Osteocyte (in vitro differentiated cells): ENCODE data around the gene ANKRD13C. TPM values are rescaled to one million over a fixed set of nuclear protein-coding genes. Genes with fewer than 3 reads are reported as not detected.

Experiments used
- DNase-seq: peaks from one replicate; pipeline ENCODE4 v3.0.0; 2021; ENCODE audit warnings: mixed read lengths; ENCODE audit not compliant: unreplicated experiment; ENCODE audit errors: extremely low spot score
- H3K27ac Mint-ChIP-seq: one replicate; pipeline ENCODE4 v1.8.0; 2021; ENCODE audit warnings: mild to moderate bottlenecking, mixed read lengths; ENCODE audit not compliant: unreplicated experiment
- H3K27me3 Mint-ChIP-seq: one replicate; pipeline ENCODE4 v1.8.0; 2021; ENCODE audit warnings: mixed read lengths; ENCODE audit not compliant: unreplicated experiment
- H3K36me3 Mint-ChIP-seq: one replicate; pipeline ENCODE4 v1.8.0; 2021; ENCODE audit warnings: mixed read lengths; ENCODE audit not compliant: unreplicated experiment
- H3K4me1 Mint-ChIP-seq: one replicate; pipeline ENCODE4 v1.8.0; 2021; ENCODE audit warnings: mixed read lengths; ENCODE audit not compliant: unreplicated experiment
- H3K4me3 Mint-ChIP-seq: one replicate; pipeline ENCODE4 v1.8.0; 2021; ENCODE audit warnings: mild to moderate bottlenecking, moderate library complexity, mixed read lengths; ENCODE audit not compliant: unreplicated experiment
- H3K9me3 Mint-ChIP-seq: one replicate; pipeline ENCODE4 v1.8.0; 2021; ENCODE audit warnings: mixed read lengths; ENCODE audit not compliant: unreplicated experiment
- CTCF ChIP-seq: fragments of 200-600 bp; sonication (generic); IDR thresholded peaks from 2 replicates; pipeline ENCODE4 v1.5.0; 2021; ENCODE audit warnings: antibody characterized with exemption, mild to moderate bottlenecking, moderate library complexity
- total RNA-seq: library from RNA; stranded (reverse); gene quantifications from 2 replicates; pipeline ENCODE4 v1.2.1, GENCODE V29; 2021

Gene ANKRD13C
- total RNA-seq, 1 donor from 2014 or later = 27.4 TPM

DNA sequence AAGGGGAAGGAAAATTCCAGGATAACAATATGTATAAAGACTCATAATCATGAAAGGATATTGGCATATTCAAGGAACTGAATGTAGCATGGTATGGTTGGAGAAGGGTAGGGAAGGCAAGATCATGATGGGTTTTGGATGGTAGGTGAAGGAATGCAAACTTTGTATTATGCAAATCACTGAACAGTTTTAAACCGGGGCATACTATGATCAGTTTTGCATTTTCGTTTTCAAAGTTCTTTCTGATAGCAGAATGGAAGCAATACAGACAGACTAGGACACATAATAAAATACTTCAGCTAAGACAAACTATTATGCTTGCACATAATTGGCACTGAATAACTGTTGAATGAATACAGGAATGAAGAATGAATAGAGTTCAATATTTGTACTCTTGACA is 42.1 kb upstream of the ANKRD13C start:
- no peak for DNase-seq
- H3K27ac Mint-ChIP-seq = no peak overlapping the region
- no peaks in the 10 kb centered on the region for H3K9me3 Mint-ChIP-seq
- no peak overlapping the region for H3K4me3 Mint-ChIP-seq
- no peak for TF ChIP-seq CTCF
- peaks cover 25% of the 10 kb centered on the region for H3K27me3 Mint-ChIP-seq
- no peaks in the 10 kb centered on the region for H3K36me3 Mint-ChIP-seq
- no peaks in the 10 kb centered on the region for H3K4me1 Mint-ChIP-seq

GRCh38 chr1:70392626-70393025 is 38.1 kb upstream of the ANKRD13C start:
- no peak for DNase-seq
- peaks cover 22% of the 10 kb centered on the region for H3K27me3 Mint-ChIP-seq
- no peak for TF ChIP-seq CTCF

DNA sequence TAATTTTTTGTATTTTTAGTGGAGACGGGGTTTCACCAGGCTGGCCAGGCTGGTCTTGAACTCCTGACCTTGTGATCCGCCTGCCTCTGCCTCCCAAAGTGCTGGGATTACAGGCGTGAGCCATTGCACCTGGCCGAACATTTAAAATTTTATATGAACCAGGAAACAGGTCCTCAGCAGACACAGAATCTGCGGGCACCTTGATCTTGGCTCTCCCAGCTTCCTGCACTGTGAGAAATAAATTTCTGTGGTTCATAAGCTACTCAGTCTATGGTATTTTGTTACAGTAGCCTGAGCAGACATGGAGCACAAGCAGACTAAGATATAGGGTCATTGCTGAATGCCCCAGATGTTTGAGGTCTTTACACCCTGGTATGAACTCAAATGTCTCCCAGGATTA is 33.0 kb upstream of the ANKRD13C start:
- Mint-ChIP-seq H3K4me1 (no peaks in the 10 kb centered on the region), H3K27ac (no peak overlapping the region), H3K9me3 (no peaks in the 10 kb centered on the region), H3K27me3 (peaks cover 17% of the 10 kb centered on the region), H3K4me3 (no peak overlapping the region), H3K36me3 (no peaks in the 10 kb centered on the region)
- no peak for DNase-seq
- no peak for TF ChIP-seq CTCF

More at GRCh38 chr1:70392626-70393025, 38.1 kb upstream of the ANKRD13C start:
- no peaks in the 10 kb centered on the region for H3K9me3 Mint-ChIP-seq
- H3K4me3 Mint-ChIP-seq = no peak overlapping the region
- no peaks in the 10 kb centered on the region for H3K4me1 Mint-ChIP-seq
- H3K27ac Mint-ChIP-seq = no peak overlapping the region
- H3K36me3 Mint-ChIP-seq = no peaks in the 10 kb centered on the region

- no peak for TF ChIP-seq CTCF
- Mint-ChIP-seq H3K36me3 (no peaks in the 10 kb centered on the region), H3K4me1 (no peaks in the 10 kb centered on the region), H3K4me3 (no peak overlapping the region), H3K27ac (no peak overlapping the region), H3K27me3 (peaks cover 23% of the 10 kb centered on the region), H3K9me3 (no peaks in the 10 kb centered on the region)
- no peak for DNase-seq
Measured at GRCh38 chr1:70386121-70386520, 31.6 kb upstream of the ANKRD13C start.

DNA sequence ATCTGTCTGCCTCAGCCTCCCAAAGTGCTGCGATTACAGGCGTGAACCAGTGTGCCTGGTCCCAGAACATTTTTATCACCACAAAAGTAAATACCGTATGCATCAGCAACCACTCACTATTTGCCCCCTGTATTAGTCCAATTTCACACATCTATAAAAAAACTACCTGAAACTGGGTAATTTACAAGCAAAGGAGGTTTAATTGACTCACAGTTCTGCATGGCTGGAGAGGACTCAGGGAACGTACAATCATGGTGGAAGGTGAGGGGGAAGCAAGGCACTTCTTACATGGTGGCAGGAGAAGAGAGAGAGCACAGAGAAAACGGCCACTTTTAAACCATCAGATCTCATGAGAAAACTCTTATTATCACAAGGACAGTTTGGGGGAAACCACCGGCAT is 31.0 kb upstream of the ANKRD13C start:
- Mint-ChIP-seq H3K36me3 (no peaks in the 10 kb centered on the region), H3K4me1 (no peaks in the 10 kb centered on the region), H3K27me3 (peaks cover 23% of the 10 kb centered on the region), H3K27ac (no peak overlapping the region), H3K9me3 (no peaks in the 10 kb centered on the region), H3K4me3 (no peak overlapping the region)
- TF ChIP-seq CTCF = no peak
- no peak for DNase-seq
